NCI-H146 treated with DMSO at 0.1 percent for 48 hours (cell line): ENCODE data around the gene TBX3.

Source experiments
- DNase-seq: peaks from one replicate; lab custom pipeline; 2025; ENCODE audit not compliant: unreplicated experiment; lab: John Stamatoyannopoulos, UW

The TBX3 gene

GRCh38 chr12:114696443-114697242 lies 12.7 kb upstream of the TBX3 start:
- no peak for DNase-seq

- no peak for DNase-seq
Measured at GRCh38 chr12:114695305-114695592, 11.3 kb upstream of the TBX3 start.

GRCh38 chr12:114694436-114695304 lies 10.7 kb upstream of the TBX3 start:
- no peak for DNase-seq

- DNase-seq, result no peak
Measured at GRCh38 chr12:114693532-114693931, 9.6 kb upstream of the TBX3 start.

GRCh38 chr12:114693059-114693531 lies 9.1 kb upstream of the TBX3 start:
- no peak for DNase-seq

GRCh38 chr12:114692186-114693058 lies 8.4 kb upstream of the TBX3 start:
- DNase-seq, result no peak

GRCh38 chr12:114691763-114692185 lies 7.8 kb upstream of the TBX3 start:
- no peak for DNase-seq

- no peak for DNase-seq
Measured at GRCh38 chr12:114691196-114691595, 7.2 kb upstream of the TBX3 start.

- no peak for DNase-seq
Measured at GRCh38 chr12:114690267-114691135, 6.5 kb upstream of the TBX3 start.

- DNase-seq, result no peak
Measured at GRCh38 chr12:114689075-114689994, 5.4 kb upstream of the TBX3 start.

GRCh38 chr12:114688256-114688845 lies 4.4 kb upstream of the TBX3 start:
- DNase-seq, result no peak

- no peak for DNase-seq
Measured at GRCh38 chr12:114687802-114688201, 3.8 kb upstream of the TBX3 start.

- no peak for DNase-seq
Measured at GRCh38 chr12:114686773-114687500, 3.0 kb upstream of the TBX3 start.

GRCh38 chr12:114686426-114686772 lies 2.4 kb upstream of the TBX3 start:
- DNase-seq, result no peak

GRCh38 chr12:114685869-114686268 lies 1.9 kb upstream of the TBX3 start:
- DNase-seq, result no peak

GRCh38 chr12:114685320-114685781 lies 1.4 kb upstream of the TBX3 start:
- no peak for DNase-seq

GRCh38 chr12:114684870-114685273 lies 897 bp upstream of the TBX3 start:
- DNase-seq, result no peak

GRCh38 chr12:114683709-114684097 lies 272 bp downstream of the TBX3 start:
- DNase-seq, result no peak
